AG09319 (cell line): ENCODE results near the gene CDH22.
A peak's percentile ranks its signal among the peaks of the same experiment; 100 is the strongest.

Experiments
- DNase-seq: peaks from one replicate; pipeline ENCODE4 v3.0.0-alpha.2; 2010; ENCODE audit warnings: low read depth; ENCODE audit errors: extremely low read depth
- CTCF ChIP-seq: IDR thresholded peaks from 2 replicates; pipeline ENCODE4 v1.5.1; 2011; ENCODE audit warnings: low read depth, mild to moderate bottlenecking, inconsistent platforms, low read length, moderate library complexity

Gene CDH22

GRCh38 chr20:46257887-46258286 is 50.4 kb downstream of the CDH22 start:
- TF ChIP-seq CTCF: no peak
- DNase-seq: no peak

- no peak for TF ChIP-seq CTCF
Measured at GRCh38 chr20:46256293-46256692, 52.0 kb downstream of the CDH22 start.

GRCh38 chr20:46255440-46256104 is 52.7 kb downstream of the CDH22 start:
- DNase-seq: no peak

More at GRCh38 chr20:46256293-46256692, 52.0 kb downstream of the CDH22 start:
- no peak for DNase-seq

GRCh38 chr20:46253391-46253790 is 54.9 kb downstream of the CDH22 start:
- no peak for DNase-seq
- peak; percentile 9 for TF ChIP-seq CTCF

More at GRCh38 chr20:46255440-46256104, 52.7 kb downstream of the CDH22 start:
- TF ChIP-seq CTCF: no peak

GRCh38 chr20:46252352-46253091 is 55.8 kb downstream of the CDH22 start:
- no peak for DNase-seq

GRCh38 chr20:46251211-46251673 is 57.1 kb downstream of the CDH22 start:
- TF ChIP-seq CTCF: no peak
- no peak for DNase-seq

More at GRCh38 chr20:46252352-46253091, 55.8 kb downstream of the CDH22 start:
- TF ChIP-seq CTCF: no peak

- TF ChIP-seq CTCF: no peak
- no peak for DNase-seq
Measured at GRCh38 chr20:46250772-46251171, 57.5 kb downstream of the CDH22 start.
